8988T (cell line): ENCODE data around the gene CEACAM16.

ENCODE experiments used
- DNase-seq: peaks from one replicate; pipeline ENCODE4 v3.0.0; 2011

The CEACAM16 gene

DNA sequence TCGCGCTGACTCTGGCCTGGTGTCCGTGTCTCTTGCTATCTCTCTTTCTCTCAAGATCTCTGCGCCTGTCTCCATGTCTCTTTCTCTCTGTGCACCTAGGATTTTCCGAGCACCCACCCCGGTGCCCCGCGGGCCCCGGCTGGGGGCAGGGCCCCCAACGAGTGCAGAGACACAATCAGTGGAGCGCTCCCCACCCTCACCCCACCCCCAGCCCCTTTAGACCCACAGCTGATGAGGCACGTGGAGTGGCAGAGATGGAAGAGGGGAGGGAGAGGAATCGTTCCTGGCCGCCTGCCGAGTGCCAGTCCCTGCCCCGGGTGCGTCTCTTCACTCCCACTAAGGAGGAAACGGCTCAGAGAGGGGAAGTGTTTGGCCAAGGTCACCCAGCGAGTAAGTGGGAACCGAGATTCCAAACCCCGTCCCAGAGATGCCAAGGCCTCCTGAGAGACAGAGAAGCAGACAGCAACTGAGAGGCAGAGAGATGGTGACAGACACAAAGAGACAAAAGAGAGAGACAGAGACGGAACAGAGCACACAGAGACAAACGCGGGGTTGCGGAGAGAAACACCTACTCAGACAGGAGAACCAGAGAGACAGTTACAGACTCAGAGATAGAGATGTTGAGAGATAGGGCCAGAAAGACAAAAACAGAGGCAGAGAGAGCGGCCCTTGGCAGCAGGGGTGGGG is 48.9 kb downstream of the CEACAM16 start:
- DNase-seq, result no peak

DNA sequence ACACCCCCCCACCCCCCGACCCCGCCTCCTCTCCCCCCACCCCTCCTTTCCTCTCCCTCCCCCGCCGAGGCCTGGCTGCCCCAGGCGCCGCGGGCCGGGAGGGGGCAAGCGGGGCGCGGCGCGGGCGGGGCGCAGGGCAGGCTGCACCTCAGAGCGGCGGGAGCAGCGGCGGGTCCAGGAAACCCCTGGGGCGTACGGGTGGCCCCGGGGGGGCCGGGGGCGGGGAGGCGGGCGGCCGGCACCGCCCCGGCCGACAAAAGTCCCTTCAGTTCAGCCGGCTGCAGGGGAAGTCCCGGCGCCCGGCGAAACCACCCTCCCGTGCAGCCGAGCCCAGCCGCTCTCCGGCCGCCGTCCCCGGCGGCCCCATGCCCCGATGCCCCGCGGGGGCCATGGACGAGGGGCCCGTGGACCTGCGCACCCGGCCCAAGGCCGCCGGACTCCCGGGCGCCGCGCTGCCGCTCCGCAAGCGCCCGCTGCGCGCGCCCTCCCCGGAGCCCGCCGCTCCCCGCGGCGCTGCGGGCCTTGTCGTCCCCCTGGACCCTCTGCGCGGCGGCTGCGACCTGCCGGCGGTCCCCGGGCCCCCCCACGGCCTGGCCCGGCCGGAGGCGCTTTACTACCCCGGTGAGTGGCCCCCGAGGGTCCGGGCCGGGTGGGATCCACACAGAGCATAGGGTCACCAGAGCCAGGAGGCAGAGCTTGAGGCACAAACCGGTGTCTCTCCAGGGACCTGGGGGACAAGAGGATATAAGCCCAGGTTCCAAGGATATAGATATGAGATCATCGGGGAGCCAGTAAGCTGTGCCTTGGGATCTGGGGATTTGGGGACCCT is 49.7 kb downstream of the CEACAM16 start, which contains the start of gene BCL3:
Gene BCL3, plus strand, starts transcription at position 283 of the 829 bp plus-strand sequence. Its CDS starts 83 bp downstream, at position 366.
- DNase-seq, result no peak

DNA sequence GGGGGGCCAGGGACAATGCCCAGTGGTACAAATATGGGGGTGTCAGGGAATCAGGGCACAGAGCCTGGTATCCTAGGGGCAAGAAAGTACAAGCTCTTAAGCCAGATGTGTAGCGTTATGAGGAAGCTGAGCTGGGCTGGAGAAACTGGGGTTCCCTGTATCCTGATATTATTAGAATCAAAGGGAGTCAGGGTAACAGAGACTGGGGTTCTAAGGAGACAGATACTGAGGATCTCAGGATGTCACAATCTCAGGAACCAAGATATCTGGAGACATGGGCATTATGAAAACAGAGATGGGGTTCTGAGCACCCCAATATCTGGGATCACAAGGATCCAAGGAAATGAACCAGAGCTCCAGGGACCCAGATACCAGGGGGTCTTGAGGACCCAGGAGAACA is 50.3 kb downstream of the CEACAM16 start:
- no peak for DNase-seq

DNA sequence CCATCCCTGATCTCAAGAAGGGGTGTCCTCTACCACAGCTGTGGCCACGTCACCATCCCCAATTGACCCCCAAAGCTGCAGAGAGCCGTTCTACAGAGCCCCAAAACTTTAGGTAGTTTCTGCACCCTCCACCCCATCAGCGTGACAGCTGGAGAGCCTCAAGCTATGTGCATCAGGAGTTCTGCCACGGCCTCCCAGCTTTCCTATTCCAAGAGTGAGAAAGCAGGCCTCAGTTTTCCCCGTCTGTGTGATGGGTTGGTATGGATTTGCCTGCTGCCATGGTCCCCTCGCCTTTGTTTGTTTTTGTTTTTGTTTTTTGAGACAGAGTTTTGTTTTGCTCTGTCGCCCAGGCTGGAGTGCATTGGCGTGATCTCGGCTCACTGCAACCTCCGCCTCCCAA is 51.0 kb downstream of the CEACAM16 start:
- DNase-seq, result no peak

DNA sequence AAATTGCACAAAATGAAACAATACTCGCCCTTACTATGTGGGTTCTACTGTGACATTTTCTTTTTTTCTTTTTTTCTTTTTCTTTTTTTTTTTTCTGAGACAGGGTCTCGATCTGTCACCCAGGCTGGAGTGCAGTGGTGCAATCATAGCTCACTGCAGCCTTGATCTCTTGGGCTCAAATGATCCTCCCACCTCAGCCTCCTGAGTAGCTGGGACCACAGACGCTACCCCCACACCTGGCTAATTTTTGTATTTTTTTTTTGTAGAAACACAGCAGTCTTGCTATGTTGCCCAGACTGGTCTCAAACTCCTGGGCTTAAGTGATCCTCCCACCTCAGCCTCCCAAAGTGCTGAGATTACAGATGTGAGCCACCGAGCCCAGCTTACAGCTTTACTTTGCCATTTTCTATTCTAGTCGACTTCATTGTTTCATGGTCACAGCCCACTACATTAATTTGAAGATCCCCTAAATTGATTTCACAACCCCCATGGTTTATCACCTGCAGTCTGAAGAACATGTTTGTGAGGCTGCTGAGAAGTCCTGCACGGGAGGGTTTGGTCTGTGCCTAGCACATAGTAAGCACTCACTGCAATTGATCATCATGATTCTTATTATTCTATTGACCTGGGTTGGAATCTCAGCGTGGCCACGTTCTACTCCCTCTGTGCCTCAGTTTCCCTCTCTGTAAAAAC is 53.3 kb downstream of the CEACAM16 start:
- no peak for DNase-seq

DNA sequence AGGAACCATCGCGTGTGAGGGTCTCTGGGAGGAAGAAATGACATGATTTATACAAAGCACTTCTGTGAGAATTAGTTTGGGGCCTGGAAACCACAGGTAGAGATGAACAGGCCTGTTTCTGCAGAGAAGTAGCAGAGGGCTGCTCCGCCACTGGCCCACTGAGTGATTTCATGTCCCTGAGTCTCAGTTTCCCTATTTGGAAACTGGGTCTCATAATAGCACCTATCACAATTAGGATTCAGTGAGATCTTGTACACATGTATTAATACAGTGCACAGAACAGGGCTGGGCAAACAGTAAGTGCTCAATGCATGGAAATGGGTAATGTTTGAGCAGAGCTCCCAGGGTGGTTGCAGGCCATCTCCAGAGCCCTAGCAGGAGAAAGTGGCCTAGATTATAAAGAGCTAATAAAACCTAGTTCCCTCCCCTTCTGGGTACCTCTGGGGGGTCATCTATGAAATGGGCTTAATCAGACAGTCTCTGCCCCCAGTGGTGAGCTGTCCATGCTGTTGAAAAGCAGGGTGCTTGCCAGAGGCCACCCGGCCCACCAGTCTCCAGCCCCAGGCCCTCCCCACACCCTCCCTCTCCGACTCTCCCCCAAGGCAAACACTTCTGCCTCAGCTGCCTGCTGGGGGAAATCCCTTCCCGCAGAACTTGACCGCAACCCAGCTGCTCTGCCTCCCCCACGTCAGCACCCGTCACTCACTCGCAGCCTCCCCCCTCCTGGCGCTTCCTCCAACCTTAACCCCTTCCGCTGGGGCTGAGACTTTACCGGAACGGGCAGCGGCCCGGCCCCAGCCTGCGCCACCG is 54.1 kb downstream of the CEACAM16 start:
- DNase-seq, result no peak

DNA sequence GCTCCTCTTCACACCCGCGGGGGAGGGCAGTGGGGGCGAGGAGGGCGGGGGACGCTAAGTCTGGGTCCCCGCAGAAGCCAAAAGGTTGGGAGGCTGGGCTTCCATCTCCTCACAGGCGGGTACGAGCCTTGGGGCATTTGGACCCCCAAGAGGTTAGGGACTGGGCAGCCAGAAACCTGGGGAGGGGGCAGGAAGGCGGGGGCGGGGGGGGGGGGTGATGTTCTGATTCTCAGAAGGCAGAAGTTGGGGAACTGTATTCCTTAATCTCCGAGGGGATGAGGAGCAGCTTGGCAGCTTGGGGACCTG is 54.6 kb downstream of the CEACAM16 start:
- DNase-seq, result no peak

DNA sequence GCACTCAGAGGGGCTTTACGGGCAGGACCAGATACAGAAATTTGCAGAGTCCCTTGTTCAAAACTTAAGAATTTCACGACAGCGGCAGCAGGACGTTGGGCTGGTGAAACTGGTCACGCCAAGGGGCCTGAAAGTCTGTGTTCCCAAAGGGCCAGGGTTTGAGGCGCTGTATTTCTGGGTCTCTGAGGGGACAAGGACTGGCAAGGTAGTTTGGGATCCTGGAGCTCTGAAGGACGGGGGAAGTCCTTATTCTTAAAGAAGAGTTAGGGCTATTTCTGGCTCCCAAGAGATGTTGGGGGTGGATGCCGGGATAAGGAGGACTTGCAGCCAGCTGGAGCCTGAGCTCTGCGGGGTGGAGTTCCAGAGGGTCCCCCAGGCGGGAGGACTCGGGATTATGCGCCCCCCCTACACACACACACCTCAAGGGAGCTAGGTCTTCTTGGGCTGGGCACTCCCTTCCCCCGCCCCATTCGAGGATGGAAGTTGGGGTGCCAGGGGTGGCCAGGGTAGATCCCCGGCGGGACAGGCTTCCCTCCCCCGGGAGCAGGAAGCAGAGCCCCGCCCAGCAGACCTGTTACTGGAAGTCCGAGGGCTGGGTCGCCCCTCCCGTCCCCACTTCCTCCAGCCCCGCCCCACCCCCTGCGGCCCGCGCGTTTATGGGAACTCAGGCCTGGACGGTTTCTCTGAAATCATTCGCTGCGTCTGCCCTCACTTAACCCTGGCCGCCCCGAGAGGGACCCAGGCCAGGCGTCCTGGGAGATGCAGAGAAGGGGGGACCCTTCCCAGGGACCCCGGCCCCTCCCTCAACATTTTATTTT is 55.2 kb downstream of the CEACAM16 start:
- peak; percentile 89 for DNase-seq

DNA sequence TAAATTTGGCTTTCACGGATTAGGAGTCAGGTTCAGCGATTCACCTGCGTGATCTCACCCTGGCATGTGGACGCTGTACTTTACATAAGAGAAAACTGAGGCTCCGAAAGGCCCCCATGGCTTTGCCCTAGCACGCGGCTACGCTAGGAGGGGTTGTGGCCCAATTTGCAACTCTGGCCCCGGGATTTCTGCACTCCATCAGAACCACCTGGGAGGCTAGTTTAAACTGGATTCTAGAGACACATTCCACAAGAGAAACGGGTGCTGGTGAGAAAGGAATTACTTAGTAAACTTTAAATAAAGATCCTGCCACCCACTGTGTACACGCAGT is 55.8 kb downstream of the CEACAM16 start:
- DNase-seq, result no peak

DNA sequence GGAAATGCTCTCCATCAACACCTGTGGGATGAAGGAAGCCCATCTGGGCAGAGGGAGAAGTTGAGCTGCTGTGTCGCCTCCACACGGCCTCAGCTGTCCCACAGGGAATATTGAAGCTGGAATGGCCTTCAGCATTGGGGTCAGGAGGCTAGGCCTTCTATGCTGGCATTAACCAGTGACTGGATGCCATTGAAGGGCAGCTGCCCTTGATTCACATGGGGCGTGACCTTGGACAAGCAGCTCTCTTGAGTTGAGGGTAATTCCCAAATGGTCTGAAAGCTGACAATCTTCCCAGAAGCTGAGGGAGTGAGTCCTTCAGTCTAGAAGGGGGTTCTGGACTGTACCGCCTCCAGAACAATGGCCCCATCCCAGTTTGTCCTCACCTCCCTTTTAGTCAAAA is 56.3 kb downstream of the CEACAM16 start:
- no peak for DNase-seq

DNA sequence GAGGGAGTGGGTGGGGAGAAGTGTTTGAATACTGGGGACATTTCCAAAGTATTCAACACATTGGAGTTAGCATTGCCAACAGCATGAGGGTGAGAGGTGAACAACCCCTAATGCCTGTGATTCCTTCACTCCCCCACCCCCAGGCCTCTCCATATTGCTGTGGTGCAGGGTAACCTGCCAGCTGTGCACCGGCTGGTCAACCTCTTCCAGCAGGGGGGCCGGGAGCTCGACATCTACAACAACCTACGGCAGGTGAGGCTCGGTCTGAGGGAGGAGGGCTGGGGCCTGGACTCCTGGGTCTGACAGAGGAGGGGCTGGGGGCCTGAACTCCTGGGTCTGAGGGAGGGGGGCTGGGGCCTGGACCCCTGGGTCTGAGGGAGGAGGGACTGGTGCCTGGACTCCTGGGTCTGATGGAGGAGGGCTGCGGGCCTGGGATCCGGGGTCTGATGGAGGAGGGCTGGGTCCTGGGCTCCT is 57.2 kb downstream of the CEACAM16 start:
- no peak for DNase-seq

DNA sequence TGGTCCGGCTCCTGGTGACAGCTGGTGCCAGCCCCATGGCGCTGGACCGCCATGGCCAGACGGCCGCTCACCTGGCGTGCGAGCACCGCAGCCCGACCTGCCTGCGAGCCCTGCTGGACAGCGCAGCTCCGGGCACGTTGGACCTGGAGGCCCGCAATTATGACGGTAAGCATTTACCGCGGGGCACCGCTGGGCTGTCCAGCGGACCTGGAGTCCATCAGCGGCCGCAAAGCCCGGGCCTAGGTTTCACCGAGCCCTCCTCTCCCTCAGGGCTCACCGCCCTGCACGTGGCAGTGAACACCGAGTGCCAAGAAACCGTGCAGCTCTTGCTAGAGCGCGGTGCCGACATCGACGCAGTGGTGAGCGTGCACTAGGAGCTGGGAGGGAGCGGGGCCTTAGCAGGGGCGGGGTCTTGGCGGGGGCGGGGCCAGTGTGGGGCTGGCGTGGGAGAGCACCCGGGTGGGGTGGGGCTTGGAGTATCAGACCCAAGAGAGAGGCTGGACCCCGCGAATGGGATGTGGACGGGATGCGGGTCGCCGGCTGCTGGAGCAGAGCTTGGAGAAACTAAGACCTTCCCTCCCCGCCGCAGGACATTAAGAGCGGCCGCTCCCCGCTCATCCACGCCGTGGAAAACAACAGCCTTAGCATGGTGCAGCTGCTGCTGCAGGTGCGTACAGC is 58.2 kb downstream of the CEACAM16 start:
- DNase-seq, result no peak

DNA sequence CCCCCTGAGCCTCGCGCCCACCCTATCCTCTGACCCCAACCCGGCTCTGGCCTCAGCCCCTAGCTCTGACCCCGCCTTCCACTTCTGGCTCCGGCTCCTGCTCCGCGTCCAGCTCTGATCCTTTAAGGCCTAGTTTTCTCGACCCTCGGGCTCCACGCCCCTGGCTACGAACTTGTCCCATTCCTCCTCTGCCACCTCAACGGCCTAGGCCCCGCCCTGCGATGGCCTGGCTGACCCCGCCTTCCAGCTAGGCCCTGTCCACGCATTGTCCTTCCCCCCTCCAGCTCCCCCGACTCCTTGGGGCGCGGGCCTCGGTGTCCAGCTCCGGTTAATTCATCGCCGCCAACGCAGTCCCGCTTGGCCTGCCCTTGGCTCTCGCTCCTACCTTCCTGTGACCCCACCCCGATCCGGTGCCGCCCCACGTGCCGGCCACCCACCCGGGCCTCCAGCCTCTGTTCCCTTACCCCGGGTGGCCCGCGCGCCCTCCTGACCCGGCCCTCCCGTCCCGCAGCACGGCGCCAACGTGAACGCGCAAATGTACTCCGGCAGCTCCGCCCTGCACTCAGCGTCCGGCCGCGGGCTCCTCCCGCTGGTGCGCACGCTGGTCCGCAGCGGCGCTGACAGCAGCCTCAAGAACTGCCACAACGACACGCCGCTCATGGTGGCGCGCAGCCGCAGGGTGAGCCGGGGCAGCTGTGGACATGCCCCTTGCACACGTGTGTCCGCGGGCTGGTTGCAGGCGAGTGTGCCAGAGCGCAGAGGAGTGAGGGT is 59.0 kb downstream of the CEACAM16 start:
- DNase-seq, result no peak

DNA sequence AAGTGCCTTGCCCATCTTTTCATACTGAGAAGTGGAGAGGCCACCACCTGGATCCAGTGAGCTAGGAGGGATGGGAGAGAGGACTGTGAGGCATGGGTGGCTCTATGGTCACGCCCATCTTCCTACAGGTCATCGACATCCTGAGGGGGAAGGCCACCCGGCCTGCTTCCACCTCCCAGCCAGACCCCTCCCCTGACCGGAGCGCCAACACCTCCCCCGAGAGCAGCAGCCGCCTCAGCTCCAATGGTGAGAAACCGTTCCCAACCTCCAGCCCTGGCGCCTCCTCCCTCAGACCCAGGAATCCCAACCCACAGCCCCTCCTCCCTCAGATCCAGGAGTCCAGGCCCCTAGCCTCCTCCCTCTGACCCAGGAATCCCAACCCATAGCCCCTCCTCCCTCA is 59.6 kb downstream of the CEACAM16 start:
- no peak for DNase-seq

DNA sequence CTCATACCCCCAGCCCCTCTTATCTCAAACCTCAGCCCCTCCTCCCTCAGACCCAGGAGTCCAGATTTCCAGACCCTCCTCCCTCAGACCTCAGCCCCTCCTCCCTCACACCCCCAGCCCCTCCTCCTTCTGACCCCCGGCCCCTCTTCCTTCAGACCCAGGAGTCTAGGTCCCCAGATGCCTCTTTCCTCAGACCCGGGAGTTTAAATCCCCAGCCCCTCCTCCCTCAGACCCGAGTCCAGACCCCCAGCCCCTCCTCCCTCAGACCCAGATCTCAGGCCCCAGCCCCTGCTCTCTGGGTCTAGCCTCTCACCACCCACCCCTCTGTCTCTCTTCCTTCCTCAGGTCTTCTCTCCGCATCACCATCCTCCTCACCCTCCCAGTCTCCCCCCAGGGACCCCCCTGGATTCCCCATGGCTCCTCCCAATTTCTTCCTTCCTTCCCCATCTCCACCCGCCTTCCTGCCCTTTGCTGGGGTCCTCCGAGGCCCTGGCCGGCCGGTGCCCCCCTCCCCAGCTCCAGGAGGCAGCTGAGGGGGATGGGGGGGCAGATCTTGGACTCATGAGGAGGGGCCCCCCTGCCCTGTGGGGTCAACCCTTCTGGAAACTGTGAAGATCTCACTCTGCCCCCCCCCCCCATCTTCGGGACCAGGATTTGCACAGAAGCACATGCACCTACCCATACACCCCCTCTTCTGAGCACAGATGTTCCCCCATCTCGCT is 60.3 kb downstream of the CEACAM16 start:
- no peak for DNase-seq
